NCI-H146 treated with DMSO at 0.1 percent for 48 hours (cell line): ENCODE measurements around the gene GPR137.
"Not testable (repeated sequence)": the region's sequence is repeated elsewhere in the genome, so short reads cannot be mapped to it uniquely, and the experiment has no call there.

Experiments used
- DNase-seq: peaks from one replicate; lab custom pipeline; 2025; ENCODE audit not compliant: unreplicated experiment; lab: John Stamatoyannopoulos, UW

GPR137 gene

GRCh38 chr11:64284962-64285884, at the start of gene GPR137:
GPR137 (plus strand) TSS chr11:64285848; CDS start chr11:64286525, 677 bp downstream.
- peak; percentile 47 for DNase-seq

- peak; percentile 89 for DNase-seq
Measured at GRCh38 chr11:64237484-64237951, 48.1 kb upstream of the GPR137 start.

- peak; percentile 13 for DNase-seq
Measured at GRCh38 chr11:64238076-64238475, 47.6 kb upstream of the GPR137 start.

- DNase-seq: no peak
Measured at GRCh38 chr11:64238999-64239398, 46.6 kb upstream of the GPR137 start.

GRCh38 chr11:64239662-64240434, 45.8 kb upstream of the GPR137 start:
- DNase-seq: no peak

- DNase-seq: peak; percentile 83
Measured at GRCh38 chr11:64240435-64241240, 45.0 kb upstream of the GPR137 start, which contains the start of gene FKBP2. FKBP2 (plus strand) TSS chr11:64241095; CDS start chr11:64242388, 1,293 bp downstream.

- DNase-seq: no peak
Measured at GRCh38 chr11:64241241-64241490, 44.5 kb upstream of the GPR137 start.

GRCh38 chr11:64241491-64242374, 43.9 kb upstream of the GPR137 start:
- peak; percentile 97 for DNase-seq

- DNase-seq: no peak
Measured at GRCh38 chr11:64243236-64243854, 42.3 kb upstream of the GPR137 start.

GRCh38 chr11:64244107-64244506, 41.5 kb upstream of the GPR137 start:
- DNase-seq: no peak

- DNase-seq: no peak
Measured at GRCh38 chr11:64244966-64245365, 40.7 kb upstream of the GPR137 start.

GRCh38 chr11:64245401-64245796, 40.2 kb upstream of the GPR137 start:
- no peak for DNase-seq

- DNase-seq: no peak
Measured at GRCh38 chr11:64245797-64246620, 39.6 kb upstream of the GPR137 start.

- DNase-seq: not testable (repeated sequence)
Measured at GRCh38 chr11:64246621-64246870, 39.1 kb upstream of the GPR137 start.

GRCh38 chr11:64246871-64247728, 38.5 kb upstream of the GPR137 start, which contains the start of gene PPP1R14B:
PPP1R14B (minus strand) TSS chr11:64246943; CDS start chr11:64246673, 270 bp downstream.
- peak; percentile 60 for DNase-seq

GRCh38 chr11:64247729-64248531, 37.7 kb upstream of the GPR137 start:
- DNase-seq: no peak

GRCh38 chr11:64248578-64248977, 37.1 kb upstream of the GPR137 start:
- no peak for DNase-seq
